ENCODE measurements around the gene ATP11A.

Gene ATP11A

GRCh38 chr13:112748947-112749735 lies 59.3 kb downstream of the ATP11A start:
- H3K27me3 ChIP-seq (ENCODE audit: insufficient read depth, poor library complexity, severe bottlenecking), result no peaks in the 10 kb centered on the region
- H3K27ac ChIP-seq (ENCODE audit: poor library complexity, severe bottlenecking), result no peak overlapping the region
- no peaks in the 10 kb centered on the region for H3K4me1 ChIP-seq (ENCODE audit: insufficient read depth, poor library complexity, severe bottlenecking)
- TF ChIP-seq CTCF (IDR thresholded peaks at IDR 0.05; ENCODE audit: poor library complexity, severe bottlenecking), result no peak
- H3K9me3 ChIP-seq (ENCODE audit: severe bottlenecking), result no peaks in the 10 kb centered on the region
- ATAC-seq (ENCODE audit: low read depth) (no peak), DNase-seq (ENCODE audit: low spot score) (no peak)
- no peaks in the 10 kb centered on the region for H3K36me3 ChIP-seq (ENCODE audit: low read depth)
- no peak overlapping the region for H3K4me3 ChIP-seq (ENCODE audit: severe bottlenecking)

- DNase-seq (ENCODE audit: low spot score) (no peak), ATAC-seq (ENCODE audit: low read depth) (no peak)
- Histone ChIP-seq H3K36me3 (ENCODE audit: low read depth) (no peaks in the 10 kb centered on the region), H3K4me1 (ENCODE audit: insufficient read depth, poor library complexity, severe bottlenecking) (no peaks in the 10 kb centered on the region), H3K4me3 (ENCODE audit: severe bottlenecking) (no peak overlapping the region), H3K27ac (ENCODE audit: poor library complexity, severe bottlenecking) (no peak overlapping the region), H3K27me3 (ENCODE audit: insufficient read depth, poor library complexity, severe bottlenecking) (no peaks in the 10 kb centered on the region), H3K9me3 (ENCODE audit: severe bottlenecking) (no peaks in the 10 kb centered on the region)
- no peak for TF ChIP-seq CTCF (IDR thresholded peaks at IDR 0.05; ENCODE audit: poor library complexity, severe bottlenecking)
These were observed 60.7 kb downstream of the ATP11A start for GRCh38 chr13:112750570-112750969.

- Histone ChIP-seq H3K36me3 (ENCODE audit: low read depth) (no peaks in the 10 kb centered on the region), H3K27me3 (ENCODE audit: insufficient read depth, poor library complexity, severe bottlenecking) (no peaks in the 10 kb centered on the region), H3K4me3 (ENCODE audit: severe bottlenecking) (no peak overlapping the region), H3K9me3 (ENCODE audit: severe bottlenecking) (no peaks in the 10 kb centered on the region), H3K4me1 (ENCODE audit: insufficient read depth, poor library complexity, severe bottlenecking) (no peaks in the 10 kb centered on the region), H3K27ac (ENCODE audit: poor library complexity, severe bottlenecking) (no peak overlapping the region)
- no peak for ATAC-seq (ENCODE audit: low read depth)
- TF ChIP-seq CTCF (IDR thresholded peaks at IDR 0.05; ENCODE audit: poor library complexity, severe bottlenecking), result no peak
- no peak for DNase-seq (ENCODE audit: low spot score)
These were observed 61.8 kb downstream of the ATP11A start for GRCh38 chr13:112751617-112752016.

DNA sequence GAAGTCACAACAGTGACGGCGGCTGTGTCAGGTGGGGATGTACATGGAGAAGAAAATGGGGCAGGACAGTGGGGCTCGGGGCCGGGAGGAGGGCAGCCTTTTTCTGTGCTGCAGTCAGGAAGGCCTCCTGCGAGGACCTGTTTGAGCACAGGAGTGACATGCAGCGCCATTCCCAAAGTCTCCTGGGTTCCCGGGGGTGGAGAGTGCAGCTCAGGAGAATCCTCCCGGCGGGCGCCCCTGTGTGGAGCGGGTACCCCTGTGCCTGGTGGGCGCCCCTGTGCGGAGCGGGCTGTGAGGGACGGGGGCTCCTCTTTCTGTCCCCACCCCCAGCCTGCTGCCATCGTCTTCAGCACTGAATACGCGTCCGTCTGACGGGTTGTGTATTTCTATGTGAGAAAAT lies 62.4 kb downstream of the ATP11A start:
- DNase-seq (ENCODE audit: low spot score) (no peak), ATAC-seq (ENCODE audit: low read depth) (no peak)
- no peaks in the 10 kb centered on the region for H3K9me3 ChIP-seq (ENCODE audit: severe bottlenecking)
- H3K27me3 ChIP-seq (ENCODE audit: insufficient read depth, poor library complexity, severe bottlenecking), result no peaks in the 10 kb centered on the region
- H3K36me3 ChIP-seq (ENCODE audit: low read depth), result no peaks in the 10 kb centered on the region
- H3K27ac ChIP-seq (ENCODE audit: poor library complexity, severe bottlenecking), result no peak overlapping the region
- H3K4me3 ChIP-seq (ENCODE audit: severe bottlenecking), result no peak overlapping the region
- H3K4me1 ChIP-seq (ENCODE audit: insufficient read depth, poor library complexity, severe bottlenecking), result no peaks in the 10 kb centered on the region
- no peak for TF ChIP-seq CTCF (IDR thresholded peaks at IDR 0.05; ENCODE audit: poor library complexity, severe bottlenecking)

Data from RWPE2 (cell line).